Gastroesophageal sphincter (tissue), 4 donors: Measurements from ENCODE around the gene TMEM165. TPM values are rescaled to one million over a fixed set of nuclear protein-coding genes. Genes with fewer than 3 reads are reported as not detected.
A peak's percentile ranks its signal among the peaks of the same experiment; 100 is the strongest.

Experiments used
- ATAC-seq: fragments of 150-250 bp; one replicate; pipeline ENCODE4 v1.9.1; 2016; ENCODE audit warnings: mild to moderate bottlenecking, moderate library complexity
- H3K27ac ChIP-seq, 4 donors: fragments of 200-600 bp; sonication (generic) in 3 of 4; 1 replicate in 3 of 4; 2 replicates in 1 of 4; pipeline ENCODE4 v1.5.1; 2016 to 2019
- H3K27me3 ChIP-seq: fragments of 200-600 bp; sonication (generic); one replicate; pipeline ENCODE4 v1.5.1; 2019
- H3K36me3 ChIP-seq, 2 donors: fragments of 200-600 bp; sonication (generic); one replicate each; pipeline ENCODE4 v1.5.1; 2019; ENCODE audit warnings: control low read depth in 1 of 2
- H3K4me1 ChIP-seq, 3 donors: fragments of 200-600 bp; sonication (generic); 1 replicate in 2 of 3; 2 replicates in 1 of 3; pipeline ENCODE4 v1.5.1; 2016 to 2019; ENCODE audit warnings: control low read depth in 2 of 3
- H3K4me3 ChIP-seq, 2 donors: fragments of 200-600 bp; sonication (generic); one replicate each; pipeline ENCODE4 v1.5.1; 2019; ENCODE audit warnings: mild to moderate bottlenecking in 1 of 2, moderate library complexity in 1 of 2
- H3K9me3 ChIP-seq, 3 donors: fragments of 200-600 bp; sonication (generic); one replicate each; pipeline ENCODE4 v1.5.1; 2017 to 2019; ENCODE audit warnings: control low read depth in 2 of 3
- EP300 ChIP-seq: sonication (generic); formaldehyde crosslinking; IDR thresholded peaks from one replicate; pipeline ENCODE4 v1.6.1; 2017; ENCODE audit warnings: antibody characterized with exemption, mild to moderate bottlenecking
- POLR2A ChIP-seq, 2 donors: fragments of 450-650 bp; IDR thresholded peaks; one replicate each; pipeline ENCODE4 v1.6.1; 2017; ENCODE audit warnings: antibody characterized with exemption in 2 of 2, mild to moderate bottlenecking in 2 of 2, moderate library complexity in 1 of 2
- POLR2AphosphoS5 ChIP-seq: sonication (generic); formaldehyde crosslinking; IDR thresholded peaks from one replicate; pipeline ENCODE4 v1.6.1; 2017; ENCODE audit warnings: antibody characterized with exemption
- WGBS, 2 donors: methylation state at CpG; one replicate each; pipeline ENCODE4 v1.1.5; 2018; ENCODE audit warnings: low coverage in 1 of 2; 5-methylcytosine and 5-hydroxymethylcytosine counted together
- total RNA-seq, 4 donors: library from RNA; depleted of rRNA; stranded (reverse); fragments of >200 nt; gene quantifications; one replicate each; pipeline ENCODE4 v1.1.0, GENCODE V29; 2016
- TF ChIP-seq, protein P1 (sequence below), 4 experiments: fragments of 200-600 bp in 2 of 4; fragments of 450-650 bp in 2 of 4; sonication (generic) in 1 of 4; IDR thresholded peaks; one replicate each; pipeline ENCODE4 v1.5.1; 2017 to 2019; ENCODE audit warnings: antibody characterized with exemption in 4 of 4, mild to moderate bottlenecking in 2 of 4, moderate library complexity in 2 of 4

TMEM165 gene
- total RNA-seq, 4 donors from 2014 or later, result 136 to 198 (median 169) TPM

DNA sequence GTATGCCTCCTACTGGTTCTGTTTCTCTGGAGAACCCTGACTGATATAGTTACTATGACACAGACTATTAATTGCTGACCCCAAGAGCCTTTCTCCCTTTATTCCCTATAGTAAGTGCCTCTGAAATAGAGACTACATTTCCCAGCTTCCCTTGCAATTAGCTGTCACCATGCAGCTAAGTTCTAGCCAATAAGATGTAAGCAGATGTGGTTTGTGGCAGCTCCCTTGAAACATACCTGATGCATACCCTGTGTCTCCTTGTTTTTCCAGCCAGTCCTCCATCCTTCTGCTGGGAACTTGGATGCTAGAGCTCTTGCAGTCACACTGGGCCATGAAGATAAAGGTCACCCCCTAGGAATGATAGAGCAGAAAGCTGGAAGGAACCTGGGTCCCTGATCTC is 9.7 kb upstream of the TMEM165 start:
- no peak overlapping the region for H3K4me3 ChIP-seq
- H3K4me1 ChIP-seq, result no peaks in the 10 kb centered on the region
- TF ChIP-seq POLR2A (IDR thresholded peaks at IDR 0.05) (no peak), EP300 (no peak), POLR2AphosphoS5 (no peak)
- TF ChIP-seq, protein P1, sequence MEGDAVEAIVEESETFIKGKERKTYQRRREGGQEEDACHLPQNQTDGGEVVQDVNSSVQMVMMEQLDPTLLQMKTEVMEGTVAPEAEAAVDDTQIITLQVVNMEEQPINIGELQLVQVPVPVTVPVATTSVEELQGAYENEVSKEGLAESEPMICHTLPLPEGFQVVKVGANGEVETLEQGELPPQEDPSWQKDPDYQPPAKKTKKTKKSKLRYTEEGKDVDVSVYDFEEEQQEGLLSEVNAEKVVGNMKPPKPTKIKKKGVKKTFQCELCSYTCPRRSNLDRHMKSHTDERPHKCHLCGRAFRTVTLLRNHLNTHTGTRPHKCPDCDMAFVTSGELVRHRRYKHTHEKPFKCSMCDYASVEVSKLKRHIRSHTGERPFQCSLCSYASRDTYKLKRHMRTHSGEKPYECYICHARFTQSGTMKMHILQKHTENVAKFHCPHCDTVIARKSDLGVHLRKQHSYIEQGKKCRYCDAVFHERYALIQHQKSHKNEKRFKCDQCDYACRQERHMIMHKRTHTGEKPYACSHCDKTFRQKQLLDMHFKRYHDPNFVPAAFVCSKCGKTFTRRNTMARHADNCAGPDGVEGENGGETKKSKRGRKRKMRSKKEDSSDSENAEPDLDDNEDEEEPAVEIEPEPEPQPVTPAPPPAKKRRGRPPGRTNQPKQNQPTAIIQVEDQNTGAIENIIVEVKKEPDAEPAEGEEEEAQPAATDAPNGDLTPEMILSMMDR (IDR thresholded peaks at IDR 0.05), result no peak
- no peak for ATAC-seq
- H3K36me3 ChIP-seq, result no peaks in the 10 kb centered on the region
- no peaks in the 10 kb centered on the region for H3K9me3 ChIP-seq
- H3K27me3 ChIP-seq, result no peaks in the 10 kb centered on the region
- H3K27ac ChIP-seq, result no peak overlapping the region

DNA sequence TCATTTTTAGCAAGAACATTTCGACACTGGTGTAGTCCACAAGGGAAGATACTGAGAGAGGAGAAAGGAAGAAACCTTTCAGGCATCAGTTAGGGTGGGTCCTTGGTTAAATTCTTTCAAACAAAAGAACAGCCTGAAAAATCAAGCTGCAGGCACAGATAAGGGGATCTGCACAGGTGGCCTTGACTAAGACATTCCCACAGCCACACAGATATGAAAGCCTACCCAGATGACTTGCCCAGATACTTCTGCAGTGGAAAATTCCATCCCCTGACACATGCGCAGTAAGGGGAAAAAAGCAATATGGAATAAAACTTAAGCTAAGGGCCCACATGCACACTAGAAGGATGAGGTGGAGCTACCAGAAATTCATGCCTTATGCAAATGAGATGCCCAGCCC is 8.9 kb upstream of the TMEM165 start:
- Histone ChIP-seq H3K27me3 (no peaks in the 10 kb centered on the region), H3K4me3 (no peak overlapping the region), H3K27ac (no peak overlapping the region), H3K4me1 (no peaks in the 10 kb centered on the region), H3K36me3 (no peaks in the 10 kb centered on the region), H3K9me3 (no peaks in the 10 kb centered on the region)
- WGBS, 2 donors, result 80 to 91% methylated on average over 1 to 2 of the region's 2 CpGs
- no peak for ATAC-seq
- TF ChIP-seq EP300, result no peak
- TF ChIP-seq POLR2A (IDR thresholded peaks at IDR 0.05), result no peak
- no peak for TF ChIP-seq POLR2AphosphoS5
- TF ChIP-seq, protein P1 (IDR thresholded peaks at IDR 0.05), result no peak

DNA sequence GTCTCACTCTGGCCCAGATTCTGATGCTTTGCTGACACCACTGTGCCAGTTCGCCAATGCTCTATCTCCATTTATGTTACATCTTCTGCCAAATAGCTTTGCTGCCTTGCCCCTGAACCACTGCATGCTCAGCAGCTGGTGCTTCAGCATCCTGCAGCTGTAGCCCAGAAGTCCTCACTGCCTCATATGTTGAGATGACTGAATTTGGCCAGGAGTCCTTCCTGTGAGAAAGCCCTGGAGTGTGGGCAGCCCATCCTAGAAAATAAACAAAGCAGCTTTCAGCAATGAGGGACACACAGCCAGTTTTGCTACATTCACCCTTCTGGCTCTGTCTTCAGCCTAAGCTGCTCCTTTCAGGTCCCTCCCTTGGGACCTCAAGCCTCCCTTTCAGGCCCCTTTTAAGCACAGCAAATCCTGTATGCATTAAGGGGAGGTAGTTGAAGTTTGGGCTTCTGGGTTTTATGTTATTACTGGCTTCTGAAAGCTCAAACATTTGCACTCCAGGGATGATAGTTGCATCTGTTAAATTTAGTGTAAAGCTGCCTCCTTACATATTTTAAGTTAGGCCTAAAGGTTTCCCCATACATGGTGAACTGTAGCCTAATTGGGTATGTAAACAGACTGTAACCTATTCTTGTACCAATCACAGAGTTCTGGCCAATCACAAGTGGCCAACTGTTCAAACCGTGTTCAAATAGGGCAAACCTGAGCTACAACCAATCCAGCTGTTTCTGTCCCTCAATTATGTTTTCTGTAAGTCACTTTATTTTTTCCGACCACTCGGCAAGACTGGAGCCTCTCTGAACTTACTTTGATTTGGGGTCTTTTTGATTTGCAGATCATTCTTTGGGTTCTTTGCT is 2.1 kb upstream of the TMEM165 start:
- WGBS, 2 donors, result 87 to 89% methylated on average over 2 to 4 of the region's 4 CpGs
- TF ChIP-seq, protein P1 (IDR thresholded peaks at IDR 0.05), result no peak
- TF ChIP-seq POLR2A (IDR thresholded peaks at IDR 0.05) (no peak), POLR2AphosphoS5 (no peak), EP300 (no peak)

DNA sequence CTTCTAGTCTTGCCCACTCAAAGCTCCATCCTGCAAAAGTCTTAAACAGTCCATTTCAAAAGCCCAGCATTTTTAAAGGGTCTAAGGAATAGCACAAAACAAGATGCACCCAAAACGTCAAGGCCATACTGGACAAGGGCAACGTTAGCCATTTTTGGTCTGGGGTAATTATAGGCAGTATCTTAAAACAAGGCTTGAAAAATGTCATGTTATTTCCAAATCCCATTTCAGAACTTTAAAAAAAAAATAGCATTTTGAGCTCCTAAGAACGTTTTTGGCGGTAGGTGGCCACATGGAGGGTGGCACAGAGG is 584 bp upstream of the TMEM165 start:
- H3K4me1 ChIP-seq, result peaks cover 2 to 36% (median 15%) of the 10 kb centered on the region in 3 donors
- H3K27ac ChIP-seq, result peak overlapping the region; percentile 94 to 100 (median 98)
- no peak for TF ChIP-seq EP300
- TF ChIP-seq, protein P1 (IDR thresholded peaks at IDR 0.05), result peak in 2 of 4 experiments; percentile 18 to 42
- H3K27me3 ChIP-seq, result no peaks in the 10 kb centered on the region
- no peak for ATAC-seq
- no peaks in the 10 kb centered on the region for H3K9me3 ChIP-seq
- 0 to 4% methylated on average over 2 to 4 of the region's 4 CpGs for WGBS, 2 donors
- peak overlapping the region; percentile 87 to 95 for H3K4me3 ChIP-seq
- H3K36me3 ChIP-seq, result no peaks in the 10 kb centered on the region

More for the DNA sequence above, 2.1 kb upstream of the TMEM165 start:
- Histone ChIP-seq H3K9me3 (no peaks in the 10 kb centered on the region), H3K27me3 (no peaks in the 10 kb centered on the region), H3K4me1 (peaks cover 0 to 23% (median 7%) of the 10 kb centered on the region in 3 donors), H3K36me3 (no peaks in the 10 kb centered on the region), H3K27ac (no peak overlapping the region), H3K4me3 (no peak overlapping the region)
- no peak for ATAC-seq
